Stimulated activated CD4-positive, alpha-beta T cell treated with anti-CD3 and anti-CD28 coated beads, Interleukin-4, amount 100 ng/mL, for 1 hour (primary cell): Measurements from ENCODE around the gene RAPGEF1.
A peak's percentile ranks its signal among the peaks of the same experiment; 100 is the strongest.
"Not testable (repeated sequence)": the region's sequence is repeated elsewhere in the genome, so short reads cannot be mapped to it uniquely, and the experiment has no call there.

Experiments
- DNase-seq: peaks from one replicate; pipeline ENCODE4 v3.0.0-alpha.2; 2020

Gene RAPGEF1

GRCh38 chr9:131668439-131669268 lies 71.2 kb downstream of the RAPGEF1 start:
- DNase-seq = peak; percentile 63

GRCh38 chr9:131668057-131668438 lies 71.8 kb downstream of the RAPGEF1 start:
- DNase-seq = no peak

- peak; percentile 55 for DNase-seq
Observed at GRCh38 chr9:131667576-131667975, 72.3 kb downstream of the RAPGEF1 start.

DNA sequence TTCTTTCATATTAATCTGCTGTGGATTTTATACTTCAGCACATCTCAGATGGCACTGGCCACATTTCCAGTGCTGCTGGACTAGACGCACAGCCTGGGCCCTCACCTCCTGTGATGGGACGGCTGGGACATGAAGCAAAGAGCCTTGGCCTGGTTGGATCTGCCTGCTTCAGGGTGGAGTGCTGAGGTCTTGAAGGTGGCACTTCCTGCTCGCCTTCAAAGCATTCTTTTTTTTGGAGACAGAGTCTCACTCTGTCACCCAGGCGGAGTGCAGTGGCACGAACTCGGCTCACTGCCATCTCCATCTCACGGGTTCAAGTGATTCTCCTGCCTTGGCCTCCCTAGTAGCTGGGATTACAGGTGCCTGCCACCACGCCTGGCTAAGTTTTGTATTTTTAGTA lies 73.1 kb downstream of the RAPGEF1 start:
- no peak for DNase-seq

DNA sequence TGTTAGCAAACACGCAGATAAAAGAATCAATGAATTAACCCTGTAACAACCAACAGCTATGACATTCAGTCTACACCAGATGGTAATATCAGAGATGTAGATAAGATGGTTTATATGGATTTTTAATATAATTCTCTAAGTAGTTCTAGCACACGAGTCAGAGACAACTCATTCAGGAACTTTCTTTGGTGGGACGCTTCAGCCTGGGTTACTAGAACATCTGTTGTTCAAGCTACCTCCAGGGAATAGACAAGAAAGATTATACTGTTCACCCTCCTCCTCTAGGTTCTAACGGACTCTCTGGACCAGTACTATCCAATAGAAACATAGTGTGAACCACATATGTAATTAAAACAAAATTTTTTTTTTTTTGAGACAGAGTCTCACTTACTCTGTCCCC lies 73.8 kb downstream of the RAPGEF1 start:
- no peak for DNase-seq

GRCh38 chr9:131663288-131663687 lies 76.6 kb downstream of the RAPGEF1 start:
- DNase-seq = no peak

GRCh38 chr9:131662289-131662621 lies 77.6 kb downstream of the RAPGEF1 start:
- not testable (repeated sequence) for DNase-seq

- DNase-seq = peak; percentile 76
Observed at GRCh38 chr9:131661568-131662288, 78.1 kb downstream of the RAPGEF1 start.

- DNase-seq = no peak
Observed at GRCh38 chr9:131660466-131661405, 79.1 kb downstream of the RAPGEF1 start.

- DNase-seq = no peak
Observed at GRCh38 chr9:131658377-131659129, 81.3 kb downstream of the RAPGEF1 start.

DNA sequence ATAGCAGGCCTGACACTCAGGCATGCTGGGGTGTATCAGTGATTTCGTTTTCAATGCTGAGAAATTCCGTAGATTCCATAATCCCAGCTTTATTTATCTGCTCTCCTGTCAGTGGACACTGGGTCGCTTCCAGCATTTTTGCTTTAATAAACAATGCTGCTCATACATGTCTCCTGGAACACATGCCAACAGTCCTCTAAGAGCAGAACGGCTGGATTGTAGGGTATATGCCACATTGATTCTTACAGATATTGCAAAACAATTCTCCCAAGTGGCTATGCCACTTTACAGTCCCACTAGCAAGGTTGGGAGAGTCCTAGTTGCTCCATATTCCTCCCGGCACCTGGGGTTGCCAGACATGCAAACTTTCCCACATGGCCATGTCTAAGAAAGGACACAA lies 81.9 kb downstream of the RAPGEF1 start:
- no peak for DNase-seq

DNA sequence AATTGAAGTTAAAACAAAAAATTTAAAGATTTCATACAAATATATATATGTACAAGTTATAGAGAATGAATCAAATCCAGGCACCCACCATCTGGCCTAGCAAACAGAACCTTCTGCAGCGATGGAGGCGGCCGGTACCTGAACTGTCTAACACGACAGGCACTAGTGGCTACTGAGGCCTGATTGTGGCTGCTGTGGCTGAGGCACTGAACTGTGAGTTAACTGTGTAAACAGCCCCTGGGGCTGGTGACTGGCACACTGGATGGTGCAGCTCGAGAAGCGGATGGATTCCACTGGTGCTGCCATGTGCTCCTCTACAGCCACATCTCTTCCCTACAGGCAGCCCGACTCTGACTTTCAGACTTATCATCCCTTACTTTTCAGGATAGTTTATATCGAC lies 82.4 kb downstream of the RAPGEF1 start:
- DNase-seq = no peak

DNA sequence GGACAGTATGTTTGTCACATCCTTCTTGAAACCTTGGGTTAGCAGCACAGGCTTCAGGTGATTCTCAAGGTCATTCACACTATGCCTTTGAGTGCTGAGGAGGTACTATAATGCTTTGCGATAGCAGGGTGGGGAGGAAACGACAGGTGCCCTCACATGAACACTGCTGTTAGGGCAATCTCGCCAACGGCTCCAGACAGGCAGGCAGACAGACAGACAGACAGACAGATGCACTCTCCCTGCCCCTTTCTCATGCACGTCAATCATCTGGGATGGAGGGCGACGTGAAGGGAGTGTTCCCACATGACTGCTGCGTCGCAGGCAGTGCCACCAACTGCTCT lies 82.9 kb downstream of the RAPGEF1 start:
- no peak for DNase-seq

DNA sequence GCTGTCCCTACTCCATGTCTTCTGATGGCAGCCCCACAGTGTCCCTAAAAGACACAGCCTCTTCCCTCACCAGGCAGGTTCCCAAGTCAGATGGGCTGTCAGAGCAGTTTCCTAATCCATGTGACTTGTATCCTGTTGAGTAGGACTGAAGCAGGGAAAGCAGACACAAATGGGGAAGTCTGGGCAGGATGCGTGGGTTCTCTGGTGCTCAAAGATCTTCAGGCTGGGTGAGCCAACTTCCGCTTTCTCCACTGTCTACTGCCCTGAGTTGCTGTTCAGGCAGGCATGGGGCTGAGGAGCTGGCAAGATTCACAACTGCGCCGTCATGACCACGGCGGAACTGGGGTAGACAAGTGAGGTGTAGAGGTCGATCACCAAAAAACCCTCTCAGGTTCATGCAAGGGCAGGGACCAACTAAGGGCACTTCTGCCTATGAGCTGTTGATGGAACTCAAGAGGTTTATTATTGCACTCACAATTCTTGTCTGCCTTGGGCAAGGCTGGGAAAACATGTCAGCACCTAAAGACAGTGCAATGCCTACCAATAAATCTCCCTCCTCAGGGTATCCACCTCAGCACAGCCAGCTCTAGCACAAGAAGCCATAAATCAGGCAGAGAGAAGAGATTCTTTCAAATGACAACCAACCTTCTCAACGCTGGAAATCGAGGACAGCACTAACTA lies 83.4 kb downstream of the RAPGEF1 start:
- DNase-seq = peak; percentile 53

DNA sequence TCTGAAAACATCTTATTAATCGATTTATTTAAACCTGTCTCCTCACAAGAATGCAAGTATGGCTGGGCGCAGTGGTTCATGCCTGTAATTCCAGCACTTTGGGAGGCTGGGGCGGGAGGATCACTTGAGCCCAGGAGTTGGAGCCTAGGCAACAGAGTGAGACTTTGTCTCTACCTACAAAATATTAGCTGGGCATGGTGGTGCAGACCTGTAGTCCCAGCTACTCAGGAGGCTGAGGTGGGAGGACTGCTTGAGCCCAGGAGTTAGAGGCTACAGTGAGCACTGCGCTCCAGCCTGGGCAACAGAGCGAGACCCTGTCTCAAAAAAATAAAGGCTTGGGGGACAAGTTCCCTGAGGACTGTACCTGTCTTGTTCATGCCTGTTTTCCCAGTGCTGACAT lies 85.5 kb downstream of the RAPGEF1 start:
- DNase-seq = not testable (repeated sequence)

- DNase-seq = no peak
Observed at GRCh38 chr9:131651599-131651998, 88.3 kb downstream of the RAPGEF1 start.

GRCh38 chr9:131651160-131651559 lies 88.7 kb downstream of the RAPGEF1 start:
- DNase-seq = no peak

- DNase-seq = no peak
Observed at GRCh38 chr9:131650254-131650653, 89.6 kb downstream of the RAPGEF1 start.

- DNase-seq = no peak
Observed at GRCh38 chr9:131649646-131650045, 90.2 kb downstream of the RAPGEF1 start.

GRCh38 chr9:131645078-131645776 lies 94.6 kb downstream of the RAPGEF1 start:
- DNase-seq = no peak

- peak; percentile 44 for DNase-seq
Observed at GRCh38 chr9:131642496-131643083, 97.3 kb downstream of the RAPGEF1 start.
